Fibroblast of the aortic adventitia (primary cell): ENCODE measurements around the gene GOSR2. TPM values are rescaled to one million over a fixed set of nuclear protein-coding genes. Genes with fewer than 3 reads are reported as not detected.

Experiments used
- DNase-seq: peaks from one replicate; pipeline ENCODE4 v3.0.0-alpha.2; 2010; ENCODE audit warnings: low read depth
- H3K4me3 ChIP-seq: 2 replicates; pipeline ENCODE4 v1.5.1; 2011; ENCODE audit warnings: low read depth, mild to moderate bottlenecking, control low read depth, low read length, moderate library complexity
- total RNA-seq: library from RNA; depleted of rRNA; stranded (reverse); fragments of >200 nt; gene quantifications from 2 replicates; pipeline ENCODE4 v1.2.3, GENCODE V29; 2012; ENCODE audit warnings: low replicate concordance
- TF ChIP-seq, protein P1 (sequence below): IDR thresholded peaks from 2 replicates; pipeline ENCODE4 v1.5.1; 2011; ENCODE audit warnings: mild to moderate bottlenecking, low read length, control low read depth, inconsistent platforms; ENCODE audit not compliant: insufficient read depth

GOSR2 gene
- total RNA-seq, 1 donor, result 49.3 TPM

DNA sequence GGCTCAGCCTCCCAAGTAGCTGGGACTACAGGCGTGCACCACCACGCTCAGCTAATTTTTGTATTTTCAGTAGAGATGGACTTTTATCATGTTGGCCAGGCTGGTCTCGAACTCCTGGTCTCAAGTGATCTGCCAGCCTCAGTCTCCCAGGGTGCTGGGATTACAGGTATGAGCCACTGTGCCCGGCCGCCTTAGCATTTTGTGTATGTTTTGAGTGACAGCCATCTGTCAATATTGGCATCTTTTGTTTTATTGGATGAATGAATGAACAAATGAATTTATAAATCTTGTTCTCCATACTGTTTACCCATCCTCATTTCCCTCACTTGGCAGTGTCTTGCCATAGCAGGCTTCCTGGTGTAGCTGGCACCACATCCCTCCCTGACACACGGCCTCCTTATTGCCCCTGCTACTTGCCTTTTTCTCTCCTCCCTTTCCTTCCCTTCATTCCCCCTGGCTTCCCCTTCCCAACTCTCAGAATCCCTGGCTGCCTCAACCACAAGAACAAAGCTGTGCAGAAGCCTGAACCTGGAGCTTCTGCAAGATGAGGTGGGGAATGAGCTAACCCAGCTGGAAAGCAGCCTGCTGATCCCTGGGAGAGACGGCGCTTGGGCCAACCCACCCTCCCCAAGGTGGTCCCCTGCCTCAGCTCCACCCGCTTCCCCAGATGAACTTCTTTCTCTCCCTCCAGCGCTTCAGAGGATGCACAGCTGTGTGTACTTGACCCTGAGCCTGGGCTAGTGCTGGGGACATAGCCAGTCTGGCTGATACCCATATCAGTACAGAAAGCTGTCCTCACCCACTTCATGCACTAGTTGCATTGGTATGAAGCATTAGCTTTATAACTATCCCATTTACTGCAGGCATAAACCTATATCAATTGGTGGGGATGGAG is 37.3 kb upstream of the GOSR2 start:
- DNase-seq, result no peak
- H3K4me3 ChIP-seq, result no peak overlapping the region
- TF ChIP-seq, protein P1, sequence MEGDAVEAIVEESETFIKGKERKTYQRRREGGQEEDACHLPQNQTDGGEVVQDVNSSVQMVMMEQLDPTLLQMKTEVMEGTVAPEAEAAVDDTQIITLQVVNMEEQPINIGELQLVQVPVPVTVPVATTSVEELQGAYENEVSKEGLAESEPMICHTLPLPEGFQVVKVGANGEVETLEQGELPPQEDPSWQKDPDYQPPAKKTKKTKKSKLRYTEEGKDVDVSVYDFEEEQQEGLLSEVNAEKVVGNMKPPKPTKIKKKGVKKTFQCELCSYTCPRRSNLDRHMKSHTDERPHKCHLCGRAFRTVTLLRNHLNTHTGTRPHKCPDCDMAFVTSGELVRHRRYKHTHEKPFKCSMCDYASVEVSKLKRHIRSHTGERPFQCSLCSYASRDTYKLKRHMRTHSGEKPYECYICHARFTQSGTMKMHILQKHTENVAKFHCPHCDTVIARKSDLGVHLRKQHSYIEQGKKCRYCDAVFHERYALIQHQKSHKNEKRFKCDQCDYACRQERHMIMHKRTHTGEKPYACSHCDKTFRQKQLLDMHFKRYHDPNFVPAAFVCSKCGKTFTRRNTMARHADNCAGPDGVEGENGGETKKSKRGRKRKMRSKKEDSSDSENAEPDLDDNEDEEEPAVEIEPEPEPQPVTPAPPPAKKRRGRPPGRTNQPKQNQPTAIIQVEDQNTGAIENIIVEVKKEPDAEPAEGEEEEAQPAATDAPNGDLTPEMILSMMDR, result no peak

DNA sequence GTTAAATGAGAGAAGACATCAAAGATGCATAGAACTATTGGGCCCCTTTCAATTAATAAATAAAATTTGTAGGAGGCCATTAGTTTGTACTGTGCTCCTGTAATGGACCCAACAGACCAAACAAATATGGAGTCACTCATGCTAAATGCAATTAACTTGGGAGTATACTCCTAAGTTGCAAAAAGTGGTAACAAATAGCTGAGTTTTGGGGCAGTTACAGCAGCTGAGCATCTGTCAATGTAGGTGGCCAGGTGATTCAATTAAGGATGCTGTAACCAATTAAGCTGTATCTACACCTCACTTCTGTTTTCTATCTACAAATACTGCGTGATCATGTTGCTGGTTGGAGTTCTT is 36.7 kb upstream of the GOSR2 start:
- H3K4me3 ChIP-seq, result no peak overlapping the region
- no peak for DNase-seq
- TF ChIP-seq, protein P1, result no peak

DNA sequence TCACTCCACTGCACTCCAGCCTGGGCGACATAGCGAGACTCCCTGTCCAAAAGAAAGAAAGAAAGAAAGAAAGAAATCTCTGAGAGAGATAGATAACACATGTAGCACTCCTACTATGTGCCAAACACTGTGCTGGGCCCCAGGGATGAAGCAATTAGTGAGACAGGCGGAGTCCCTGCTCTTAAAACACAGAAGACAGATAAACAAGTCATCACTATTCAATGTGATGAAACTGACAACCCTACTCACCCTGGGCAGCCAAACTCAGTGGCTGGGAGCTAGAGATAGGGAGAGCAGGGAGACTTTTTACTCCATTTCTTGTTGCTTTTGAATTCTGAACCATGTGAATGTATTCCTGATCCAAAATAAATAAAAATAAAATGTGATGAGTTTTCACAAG is 35.2 kb upstream of the GOSR2 start:
- TF ChIP-seq, protein P1, result no peak
- no peak overlapping the region for H3K4me3 ChIP-seq
- no peak for DNase-seq

DNA sequence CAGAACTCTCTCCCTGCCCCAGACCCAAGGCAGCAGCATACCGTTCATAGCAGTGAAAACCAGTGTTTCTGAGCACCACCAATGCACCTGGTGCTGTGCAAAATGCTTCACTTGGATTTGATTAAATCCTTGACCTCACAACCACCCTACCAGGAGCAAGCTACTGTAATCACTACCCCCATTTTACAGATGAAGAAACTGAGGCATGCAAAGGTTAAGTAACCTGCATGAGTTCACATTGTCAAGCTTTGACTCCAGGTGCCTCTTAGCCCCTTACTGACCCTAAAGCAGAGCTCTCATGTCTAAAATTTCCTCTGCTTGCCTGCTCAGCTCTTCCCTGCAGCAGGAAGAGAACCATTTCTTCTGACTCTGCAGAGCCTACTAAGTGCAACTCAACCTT is 34.2 kb upstream of the GOSR2 start:
- no peak for DNase-seq
- H3K4me3 ChIP-seq, result no peak overlapping the region
- TF ChIP-seq, protein P1, result no peak

DNA sequence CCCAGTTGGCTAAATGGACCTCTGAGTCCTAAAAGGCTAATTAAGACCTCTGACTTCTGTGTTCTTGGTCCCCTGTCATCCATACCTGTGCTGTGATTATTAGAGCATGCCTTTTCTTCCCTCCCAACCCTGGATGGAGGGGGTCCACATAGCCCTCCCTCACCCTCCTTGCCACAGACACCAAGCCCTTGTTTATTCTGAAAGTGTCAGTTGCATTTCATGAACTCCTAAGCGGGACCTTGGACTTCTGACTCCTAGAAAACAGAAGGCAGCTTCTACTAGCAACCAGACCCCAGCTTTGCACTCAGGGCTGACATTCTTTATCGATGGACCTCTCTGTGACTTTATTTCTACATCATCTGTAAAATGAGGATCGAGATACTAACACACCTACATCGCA is 33.4 kb upstream of the GOSR2 start:
- DNase-seq, result no peak
- H3K4me3 ChIP-seq, result no peak overlapping the region
- TF ChIP-seq, protein P1, result no peak

DNA sequence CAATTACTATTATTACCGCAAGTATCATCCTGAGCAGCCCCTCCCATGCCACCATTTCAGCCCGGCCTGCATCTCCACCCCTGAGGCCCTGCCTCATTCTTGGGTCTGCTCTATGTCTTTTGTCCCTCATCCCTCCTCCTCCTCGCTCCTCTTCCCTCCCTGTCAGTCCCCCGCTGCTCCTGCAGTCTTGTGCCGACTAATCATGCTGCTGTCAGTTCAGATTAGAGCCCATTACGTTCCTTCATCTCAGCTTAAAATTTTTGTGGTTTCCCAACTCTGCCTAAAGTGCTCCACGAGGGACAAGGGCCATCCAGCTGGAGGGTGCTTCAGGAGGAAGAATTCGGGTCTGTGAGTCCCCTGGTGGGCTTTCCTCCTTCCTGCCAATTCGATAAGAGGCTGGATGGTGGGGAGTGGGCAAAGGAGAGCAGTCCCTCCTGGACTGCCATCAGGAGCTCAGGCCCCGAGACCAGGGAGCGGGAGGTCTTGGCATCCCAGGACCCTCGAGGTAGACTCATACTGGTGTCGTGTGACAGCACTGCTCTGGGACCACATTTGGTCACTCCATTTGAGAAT is 32.9 kb upstream of the GOSR2 start:
- no peak for DNase-seq
- TF ChIP-seq, protein P1, result no peak
- H3K4me3 ChIP-seq, result no peak overlapping the region
